ENCODE data around the gene DUSP28. TPM values are rescaled to one million over a fixed set of nuclear protein-coding genes. Genes with fewer than 3 reads are reported as not detected.

DUSP28 gene
- total and polyA plus RNA-seq, 12 donors, result 4.9 to 22.2 (median 8.5) TPM

- no peaks in the 10 kb centered on the region for H3K4me1 ChIP-seq (replicated peaks in 1 of 2)
- H3K27ac ChIP-seq, result no peak overlapping the region
- H3K27me3 ChIP-seq, result no peaks in the 10 kb centered on the region
- intact Hi-C loops (cut with DNase I), result no loop called here
- peaks cover 0 to 5% of the 10 kb centered on the region in 2 donors for H3K36me3 ChIP-seq (replicated peaks in 1 of 2)
- WGBS, 4 donors, result 87 to 95% (median 93%) methylated on average over 9 to 10 of the region's 10 CpGs
- TF ChIP-seq, protein P1, sequence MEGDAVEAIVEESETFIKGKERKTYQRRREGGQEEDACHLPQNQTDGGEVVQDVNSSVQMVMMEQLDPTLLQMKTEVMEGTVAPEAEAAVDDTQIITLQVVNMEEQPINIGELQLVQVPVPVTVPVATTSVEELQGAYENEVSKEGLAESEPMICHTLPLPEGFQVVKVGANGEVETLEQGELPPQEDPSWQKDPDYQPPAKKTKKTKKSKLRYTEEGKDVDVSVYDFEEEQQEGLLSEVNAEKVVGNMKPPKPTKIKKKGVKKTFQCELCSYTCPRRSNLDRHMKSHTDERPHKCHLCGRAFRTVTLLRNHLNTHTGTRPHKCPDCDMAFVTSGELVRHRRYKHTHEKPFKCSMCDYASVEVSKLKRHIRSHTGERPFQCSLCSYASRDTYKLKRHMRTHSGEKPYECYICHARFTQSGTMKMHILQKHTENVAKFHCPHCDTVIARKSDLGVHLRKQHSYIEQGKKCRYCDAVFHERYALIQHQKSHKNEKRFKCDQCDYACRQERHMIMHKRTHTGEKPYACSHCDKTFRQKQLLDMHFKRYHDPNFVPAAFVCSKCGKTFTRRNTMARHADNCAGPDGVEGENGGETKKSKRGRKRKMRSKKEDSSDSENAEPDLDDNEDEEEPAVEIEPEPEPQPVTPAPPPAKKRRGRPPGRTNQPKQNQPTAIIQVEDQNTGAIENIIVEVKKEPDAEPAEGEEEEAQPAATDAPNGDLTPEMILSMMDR (IDR thresholded peaks at IDR 0.05), result no peak
- no peak for TF ChIP-seq POLR2A (IDR thresholded peaks at IDR 0.05)
- no peaks in the 10 kb centered on the region for H3K9me3 ChIP-seq (replicated peaks in 1 of 3)
- H3K4me3 ChIP-seq, result no peak overlapping the region
- DNase-seq, result peak in 1 of 7 donors; percentile 4
Observed at GRCh38 chr2:240603846-240604245, 43.7 kb downstream of the DUSP28 start.

- TF ChIP-seq, protein P1 (IDR thresholded peaks at IDR 0.05), result peak; percentile 54 to 73 (median 66)
- TF ChIP-seq POLR2A (IDR thresholded peaks at IDR 0.05), result no peak
- H3K27ac ChIP-seq, result no peak overlapping the region
- no peaks in the 10 kb centered on the region for H3K4me1 ChIP-seq (replicated peaks in 1 of 2)
- DNase-seq, result peak; percentile 70 to 93 (median 89)
- H3K4me3 ChIP-seq, result no peak overlapping the region
- H3K36me3 ChIP-seq (replicated peaks in 1 of 2), result peaks cover 0 to 2% of the 10 kb centered on the region in 2 donors
- H3K9me3 ChIP-seq (replicated peaks in 1 of 3), result no peaks in the 10 kb centered on the region
- WGBS, 4 donors, result 25 to 37% (median 31%) methylated on average over 9 to 11 of the region's 11 CpGs
- intact Hi-C loops (cut with DNase I), result no loop called here
- no peaks in the 10 kb centered on the region for H3K27me3 ChIP-seq
Observed at GRCh38 chr2:240604291-240604938, 44.3 kb downstream of the DUSP28 start.

GRCh38 chr2:240604939-240605716 lies 45.0 kb downstream of the DUSP28 start:
- intact Hi-C loops (cut with DNase I), result no loop called here
- Histone ChIP-seq H3K27me3 (no peaks in the 10 kb centered on the region), H3K4me3 (no peak overlapping the region), H3K27ac (no peak overlapping the region), H3K4me1 (replicated peaks in 1 of 2) (no peaks in the 10 kb centered on the region), H3K9me3 (replicated peaks in 1 of 3) (no peaks in the 10 kb centered on the region), H3K36me3 (replicated peaks in 1 of 2) (no peaks in the 10 kb centered on the region)
- DNase-seq, result peak in 1 of 7 donors; percentile 10
- TF ChIP-seq, protein P1 (IDR thresholded peaks at IDR 0.05), result no peak
- TF ChIP-seq POLR2A (IDR thresholded peaks at IDR 0.05), result no peak
- WGBS, 4 donors, result 88 to 92% (median 90%) methylated on average over 18 to 19 of the region's 19 CpGs

GRCh38 chr2:240605867-240606743 lies 45.9 kb downstream of the DUSP28 start:
- TF ChIP-seq, protein P1 (IDR thresholded peaks at IDR 0.05), result no peak
- TF ChIP-seq POLR2A (IDR thresholded peaks at IDR 0.05), result no peak
- H3K36me3 ChIP-seq (replicated peaks in 1 of 2), result no peaks in the 10 kb centered on the region
- 81 to 98% (median 89%) methylated on average over 9 to 12 of the region's 12 CpGs for WGBS, 4 donors
- no peak overlapping the region for H3K27ac ChIP-seq
- intact Hi-C loops (cut with DNase I), result no loop called here
- H3K9me3 ChIP-seq (replicated peaks in 1 of 3), result no peaks in the 10 kb centered on the region
- no peak overlapping the region for H3K4me3 ChIP-seq
- peak in 1 of 7 donors; percentile 6 for DNase-seq
- no peaks in the 10 kb centered on the region for H3K27me3 ChIP-seq
- no peaks in the 10 kb centered on the region for H3K4me1 ChIP-seq (replicated peaks in 1 of 2)
